ENCODE measurements around the gene MVB12A.

DNA sequence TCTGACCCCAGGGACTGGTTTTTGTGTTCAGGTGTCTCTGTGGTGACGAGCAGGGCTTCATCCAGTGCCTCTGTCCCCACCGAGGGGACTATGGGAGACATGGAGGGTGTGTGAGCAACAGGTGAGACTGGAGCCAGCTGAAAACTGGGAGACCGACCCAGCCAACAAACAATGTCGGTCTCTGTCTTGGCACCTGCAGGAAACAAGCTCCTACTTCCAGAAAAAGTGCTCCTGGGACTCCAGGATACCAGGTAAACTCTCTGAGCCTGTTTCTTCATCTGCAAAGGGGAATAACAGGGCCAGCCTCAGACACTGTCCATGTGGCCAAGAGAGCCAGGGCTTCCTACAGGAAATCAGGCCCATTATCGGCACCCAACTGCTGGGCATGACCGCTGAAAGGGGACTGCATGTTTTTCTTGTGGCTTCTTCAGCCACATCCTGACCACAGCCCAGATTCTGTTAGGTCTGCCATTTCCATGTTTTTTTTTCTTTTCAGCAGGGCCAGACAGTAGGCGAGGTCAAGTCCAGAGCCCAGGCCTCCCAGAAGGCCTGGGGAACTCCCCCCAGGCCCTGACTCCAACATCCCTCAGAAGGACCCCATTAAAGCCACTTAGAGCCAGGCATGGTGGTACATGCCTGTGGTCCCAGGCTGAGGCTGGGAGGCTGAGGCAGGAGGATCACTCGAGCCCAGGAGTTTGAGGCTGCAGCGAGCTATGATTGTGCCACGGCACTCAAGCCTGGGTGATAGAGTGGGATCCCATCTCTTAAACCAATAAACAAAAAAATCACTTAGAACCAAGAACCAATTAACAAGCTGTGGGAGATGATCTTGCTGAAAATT is 13.6 kb upstream of the MVB12A start:
- TF ChIP-seq RFX1 (IDR thresholded peaks at IDR 0.05): no peak
- TF ChIP-seq FOSL1 (tag; conservative IDR thresholded peaks at IDR 0.05): no peak
- TF ChIP-seq ZBTB40 (IDR thresholded peaks at IDR 0.05): no peak
- TF ChIP-seq ZBTB40 (CRISPR knock-in tag; IDR thresholded peaks at IDR 0.05): no peak
- no peak for TF ChIP-seq EZH2 (IDR thresholded peaks at IDR 0.05; ENCODE audit: borderline replicate concordance, low read depth, low read length)
- no peak for TF ChIP-seq ZNF785 (CRISPR knock-in tag; IDR thresholded peaks at IDR 0.05)
- TF ChIP-seq BRF1 (IDR thresholded peaks at IDR 0.05; ENCODE audit: borderline replicate concordance, extremely low read depth, insufficient read length): no peak
- TF ChIP-seq ZNF583 (CRISPR knock-in tag; IDR thresholded peaks at IDR 0.05): no peak
